Endodermal cell (in vitro differentiated cells): ENCODE results near the gene KRT84. TPM values are rescaled to one million over a fixed set of nuclear protein-coding genes. Genes with fewer than 3 reads are reported as not detected.

Source experiments
- DNase-seq: peaks from one replicate; pipeline ENCODE4 v3.0.0-alpha.2; 2017
- H3K27ac ChIP-seq: 2 replicates; pipeline ENCODE4 v1.5.1; 2013; ENCODE audit warnings: mild to moderate bottlenecking, low read depth, low read length, moderate library complexity
- H3K27me3 ChIP-seq: 2 replicates; pipeline ENCODE4 v1.6.1; 2013; ENCODE audit warnings: mild to moderate bottlenecking, low read length, moderate library complexity; ENCODE audit not compliant: insufficient read depth, control insufficient read depth, poor library complexity, severe bottlenecking
- H3K36me3 ChIP-seq: 2 replicates; pipeline ENCODE4 v1.7.0; 2013; ENCODE audit warnings: mild to moderate bottlenecking, low read length, moderate library complexity; ENCODE audit not compliant: control insufficient read depth, insufficient read depth
- H3K4me1 ChIP-seq: one replicate; pipeline ENCODE4 v1.7.0; 2013; ENCODE audit warnings: low read length; ENCODE audit not compliant: control insufficient read depth, insufficient read depth
- H3K4me3 ChIP-seq: 2 replicates; pipeline ENCODE4 v1.5.1; 2013; ENCODE audit warnings: mild to moderate bottlenecking, low read length, moderate library complexity
- H3K9ac ChIP-seq: 2 replicates; pipeline ENCODE4 v1.6.1; 2013; ENCODE audit warnings: mild to moderate bottlenecking, low read length, moderate library complexity; ENCODE audit not compliant: poor library complexity, severe bottlenecking; ENCODE audit errors: extremely low read depth
- H3K9me3 ChIP-seq: 2 replicates; pipeline ENCODE4 v1.6.1; 2013; ENCODE audit warnings: mild to moderate bottlenecking, low read length, moderate library complexity; ENCODE audit not compliant: control insufficient read depth
- H3K27ac Mint-ChIP-seq: 2 replicates; pipeline ENCODE4 v1.8.0; 2020; ENCODE audit warnings: mixed read lengths
- H3K27me3 Mint-ChIP-seq: 2 replicates; pipeline ENCODE4 v1.8.0; 2021; ENCODE audit warnings: mild to moderate bottlenecking, mixed read lengths; ENCODE audit not compliant: insufficient read depth
- H3K36me3 Mint-ChIP-seq: 2 replicates; pipeline ENCODE4 v1.8.0; 2020; ENCODE audit warnings: low read depth, mixed read lengths
- H3K4me1 Mint-ChIP-seq: 2 replicates; pipeline ENCODE4 v1.8.0; 2020; ENCODE audit warnings: mixed read lengths
- H3K4me3 Mint-ChIP-seq: 2 replicates; pipeline ENCODE4 v1.8.0; 2020; ENCODE audit warnings: mild to moderate bottlenecking, moderate library complexity, mixed read lengths
- H3K9me3 Mint-ChIP-seq: 2 replicates; pipeline ENCODE4 v1.8.0; 2020; ENCODE audit warnings: mild to moderate bottlenecking, mixed read lengths
- CTCF ChIP-seq: fragments of 200-600 bp; sonication (generic); conservative IDR thresholded peaks from 2 replicates; pipeline ENCODE4 v1.5.0; 2021; ENCODE audit warnings: antibody characterized with exemption, mild to moderate bottlenecking
- WGBS, 2 experiments: methylation state at CpG; one replicate each; pipeline versions ENCODE4 v1.1.5 to v1.1.7; 2013; ENCODE audit warnings: missing lambda C conversion rate in 2 of 2, mixed read lengths in 1 of 2; ENCODE audit not compliant: insufficient coverage in 1 of 2, insufficient read length in 1 of 2; 5-methylcytosine and 5-hydroxymethylcytosine counted together
- total RNA-seq, 2 donors: library from RNA; stranded (reverse); fragmentation: NEBNext Ultra II Directional in 1 of 2; extraction: Animal tissue kit (Norgen Biotek cat#: 25700) in 1 of 2; gene quantifications; 2 replicates in 1 of 2; 3 replicates in 1 of 2; pipeline ENCODE4 v1.2.1, GENCODE V29; 2021

KRT84 gene
- total RNA-seq, 2 donors from 2014 or later, result not detected

GRCh38 chr12:52350021-52350620, 35.3 kb downstream of the KRT84 start:
- H3K9me3 ChIP-seq, result no peaks in the 10 kb centered on the region
- H3K4me3 ChIP-seq, result no peak overlapping the region
- H3K4me1 ChIP-seq, result no peaks in the 10 kb centered on the region
- Mint-ChIP-seq H3K4me1 (peaks cover 4% of the 10 kb centered on the region), H3K9me3 (no peaks in the 10 kb centered on the region), H3K36me3 (no peaks in the 10 kb centered on the region), H3K4me3 (no peak overlapping the region), H3K27ac (no peak overlapping the region), H3K27me3 (no peaks in the 10 kb centered on the region)
- TF ChIP-seq CTCF, result no peak
- H3K27me3 ChIP-seq, result peaks cover 7% of the 10 kb centered on the region
- no peaks in the 10 kb centered on the region for H3K36me3 ChIP-seq
- no peak overlapping the region for H3K27ac ChIP-seq
- DNase-seq, result peak; percentile 44
- H3K9ac ChIP-seq, result no peak overlapping the region
- 89 to 95% methylated on average over 5 to 8 of the region's 8 CpGs for WGBS, 2 experiments

GRCh38 chr12:52349196-52349595, 36.3 kb downstream of the KRT84 start:
- no peaks in the 10 kb centered on the region for H3K4me1 ChIP-seq
- peaks cover 7% of the 10 kb centered on the region for H3K27me3 ChIP-seq
- H3K4me3 ChIP-seq, result no peak overlapping the region
- no peak overlapping the region for H3K9ac ChIP-seq
- Mint-ChIP-seq H3K27me3 (no peaks in the 10 kb centered on the region), H3K4me1 (peaks cover 4% of the 10 kb centered on the region), H3K4me3 (no peak overlapping the region), H3K36me3 (no peaks in the 10 kb centered on the region), H3K9me3 (no peaks in the 10 kb centered on the region), H3K27ac (no peak overlapping the region)
- H3K9me3 ChIP-seq, result no peaks in the 10 kb centered on the region
- H3K27ac ChIP-seq, result no peak overlapping the region
- DNase-seq, result no peak
- 88 to 93% methylated on average over 5 to 6 of the region's 6 CpGs for whole genome bisulfite sequencing, 2 experiments
- no peaks in the 10 kb centered on the region for H3K36me3 ChIP-seq
- no peak for TF ChIP-seq CTCF

GRCh38 chr12:52347551-52348510, 37.6 kb downstream of the KRT84 start:
- Histone ChIP-seq H3K9me3 (peaks cover 7% of the 10 kb centered on the region), H3K4me1 (no peaks in the 10 kb centered on the region), H3K27me3 (peaks cover 3% of the 10 kb centered on the region), H3K4me3 (no peak overlapping the region), H3K27ac (no peak overlapping the region), H3K9ac (no peak overlapping the region), H3K36me3 (no peaks in the 10 kb centered on the region)
- no peak for TF ChIP-seq CTCF
- H3K4me3 Mint-ChIP-seq, result no peak overlapping the region
- no peak overlapping the region for H3K27ac Mint-ChIP-seq
- WGBS, 2 experiments, result 72 to 80% methylated on average over 6 to 16 of the region's 16 CpGs
- peaks cover 1% of the 10 kb centered on the region for H3K27me3 Mint-ChIP-seq
- peaks cover 4% of the 10 kb centered on the region for H3K4me1 Mint-ChIP-seq
- peaks cover 7% of the 10 kb centered on the region for H3K9me3 Mint-ChIP-seq
- no peak for DNase-seq
- H3K36me3 Mint-ChIP-seq, result no peaks in the 10 kb centered on the region
